GM23338 (cell line): ENCODE results near the gene ADCY3. TPM values are rescaled to one million over a fixed set of nuclear protein-coding genes. Genes with fewer than 3 reads are reported as not detected.

ENCODE experiments used
- ATAC-seq: fragments of 200-7000 bp; cut with Tn5 transposase; 3 replicates; pipeline ENCODE4 v1.9.1; 2020
- DNase-seq: peaks from one replicate; pipeline ENCODE4 v3.0.0-alpha.2; 2015; ENCODE audit warnings: low spot score
- H2AFZ ChIP-seq: fragments of 200-600 bp; sonication (generic); 2 replicates; pipeline ENCODE4 v1.8.0; 2016; ENCODE audit warnings: antibody characterized with exemption, mild to moderate bottlenecking, moderate library complexity
- H3F3A ChIP-seq: fragments of 200-600 bp; sonication (generic); replicated peaks from 2 replicates; pipeline ENCODE4 v1.8.0; 2017; ENCODE audit warnings: antibody characterized with exemption, mixed run types, low read depth
- H3K27ac ChIP-seq: fragments of 200-600 bp; sonication (generic); 2 replicates; pipeline ENCODE4 v1.6.1; 2016; ENCODE audit warnings: low read depth
- H3K27me3 ChIP-seq: fragments of 200-600 bp; sonication (generic); 2 replicates; pipeline ENCODE4 v1.8.0; 2016; ENCODE audit warnings: mild to moderate bottlenecking, mixed run types, moderate library complexity; ENCODE audit not compliant: insufficient read depth
- H3K36me3 ChIP-seq: fragments of 200-600 bp; sonication (generic); 2 replicates; pipeline ENCODE4 v1.8.0; 2016; ENCODE audit warnings: mild to moderate bottlenecking; ENCODE audit not compliant: insufficient read depth
- H3K4me1 ChIP-seq: fragments of 200-600 bp; sonication (generic); 2 replicates; pipeline ENCODE4 v1.8.0; 2016; ENCODE audit warnings: mild to moderate bottlenecking, moderate library complexity; ENCODE audit not compliant: insufficient read depth
- H3K4me2 ChIP-seq: fragments of 200-600 bp; sonication (generic); 2 replicates; pipeline ENCODE4 v1.7.1; 2017; ENCODE audit warnings: mixed run types
- H3K4me3 ChIP-seq: fragments of 200-600 bp; sonication (generic); 2 replicates; pipeline ENCODE4 v1.6.1; 2016; ENCODE audit warnings: mixed run types
- H3K79me2 ChIP-seq: fragments of 200-600 bp; sonication (generic); replicated peaks from 2 replicates; pipeline ENCODE4 v1.8.0; 2017; ENCODE audit warnings: mild to moderate bottlenecking; ENCODE audit not compliant: insufficient read depth
- H3K9me2 ChIP-seq: fragments of 200-600 bp; sonication (generic); 2 replicates; pipeline ENCODE4 v1.8.0; 2017; ENCODE audit not compliant: insufficient read depth
- H4K20me1 ChIP-seq: fragments of 200-600 bp; sonication (generic); replicated peaks from 2 replicates; pipeline ENCODE4 v1.8.0; 2017; ENCODE audit warnings: mild to moderate bottlenecking; ENCODE audit not compliant: insufficient read depth
- H3K27ac Mint-ChIP-seq: 2 replicates; pipeline ENCODE4 v1.8.0; 2020; ENCODE audit warnings: inconsistent platforms, mild to moderate bottlenecking, moderate library complexity, mixed read lengths
- H3K27me3 Mint-ChIP-seq: 3 replicates; pipeline ENCODE4 v1.8.0; 2022; ENCODE audit warnings: low read depth, mild to moderate bottlenecking, moderate library complexity, mixed read lengths, inconsistent platforms; ENCODE audit not compliant: insufficient read depth, poor library complexity
- H3K36me3 Mint-ChIP-seq: 3 replicates; pipeline ENCODE4 v1.8.0; 2021; ENCODE audit warnings: low read depth, mild to moderate bottlenecking, inconsistent platforms, moderate library complexity, mixed read lengths
- H3K4me1 Mint-ChIP-seq: 3 replicates; pipeline ENCODE4 v1.8.0; 2020; ENCODE audit warnings: mild to moderate bottlenecking, inconsistent platforms, mixed read lengths
- H3K4me3 Mint-ChIP-seq: 3 replicates; pipeline ENCODE4 v1.8.0; 2021; ENCODE audit warnings: moderate library complexity, mild to moderate bottlenecking, inconsistent platforms, mixed read lengths
- H3K9me3 Mint-ChIP-seq: 3 replicates; pipeline ENCODE4 v1.8.0; 2020; ENCODE audit warnings: moderate library complexity, mild to moderate bottlenecking, inconsistent platforms, mixed read lengths
- CREB1 ChIP-seq: fragments of 250-450 bp; sonication (Bioruptor Pico); IDR thresholded peaks from 2 replicates; pipeline ENCODE4 v1.5.0; 2020; ENCODE audit warnings: low read depth, mild to moderate bottlenecking, moderate library complexity
- CTCF ChIP-seq, 2 experiments: fragments of 200-600 bp in 1 of 2; sonication (generic) in 1 of 2; conservative IDR thresholded peaks; 2 replicates each; pipeline versions ENCODE4 v1.5.1 to v1.6.1; 2016 to 2017; ENCODE audit warnings: antibody characterized with exemption in 2 of 2, low read depth in 2 of 2, mild to moderate bottlenecking in 2 of 2, moderate library complexity in 1 of 2
- ETS1 ChIP-seq: IDR thresholded peaks from 2 replicates; pipeline ENCODE4 v1.6.1; 2016; ENCODE audit warnings: antibody characterized with exemption
- EZH2 ChIP-seq: fragments of 200-600 bp; sonication (generic); IDR thresholded peaks from one replicate; pipeline ENCODE4 v1.8.0; 2017; ENCODE audit warnings: antibody characterized with exemption, mild to moderate bottlenecking, low read depth; ENCODE audit not compliant: unreplicated experiment
- EZH2phosphoT487 ChIP-seq: fragments of 200-600 bp; sonication (generic); IDR thresholded peaks from one replicate; pipeline ENCODE4 v1.8.1; 2018; ENCODE audit warnings: antibody characterized with exemption; ENCODE audit not compliant: unreplicated experiment
- JUNB ChIP-seq: IDR thresholded peaks from one replicate; pipeline ENCODE4 v1.6.1; 2016; ENCODE audit warnings: antibody characterized with exemption; ENCODE audit not compliant: unreplicated experiment
- NANOG ChIP-seq: IDR thresholded peaks from 2 replicates; pipeline ENCODE4 v1.6.1; 2016; ENCODE audit warnings: antibody characterized with exemption, borderline replicate concordance
- POLR2AphosphoS5 ChIP-seq: IDR thresholded peaks from 2 replicates; pipeline ENCODE4 v1.6.1; 2016; ENCODE audit warnings: antibody characterized with exemption, low read depth
- REST ChIP-seq: IDR thresholded peaks from one replicate; pipeline ENCODE4 v1.6.1; 2018; ENCODE audit warnings: antibody characterized with exemption; ENCODE audit not compliant: unreplicated experiment
- STAT1 ChIP-seq: IDR thresholded peaks from one replicate; pipeline ENCODE4 v1.6.1; 2016; ENCODE audit warnings: antibody characterized with exemption; ENCODE audit not compliant: unreplicated experiment
- ZNF114 ChIP-seq: fragments of 250-450 bp; sonication (Bioruptor Pico); IDR thresholded peaks from 2 replicates; pipeline ENCODE4 v1.5.0; 2020; ENCODE audit warnings: mild to moderate bottlenecking, moderate library complexity
- ZNF331 ChIP-seq: fragments of 250-450 bp; sonication (Bioruptor Pico); IDR thresholded peaks from 2 replicates; pipeline ENCODE4 v1.5.0; 2020; ENCODE audit warnings: low read depth, mild to moderate bottlenecking, moderate library complexity
- ZNF462 ChIP-seq: fragments of 250-450 bp; sonication (Bioruptor Pico); IDR thresholded peaks from 2 replicates; pipeline ENCODE4 v1.5.0; 2020; ENCODE audit warnings: mild to moderate bottlenecking, moderate library complexity
- polyA plus RNA-seq: library from polyadenylated mRNA; unstranded; fragments of >200 nt; fragmentation: Nextera tagmentation; extraction: Ambion mirVana; gene quantifications from 2 replicates; pipeline ENCODE4 v1.2.1, GENCODE V29; 2016
- total RNA-seq: library from RNA; depleted of rRNA; stranded (reverse); fragments of >200 nt; shearing (Covaris generic); gene quantifications from 2 replicates; pipeline ENCODE4 v1.2.3, GENCODE V29; 2014

ADCY3 gene
- total and polyA plus RNA-seq, 2 experiments from 2014 or later: 9.7 to 32.4 TPM

- Histone ChIP-seq H3K79me2 (no peaks in the 10 kb centered on the region), H3K36me3 (peaks cover 5% of the 10 kb centered on the region; the same call in 1 of the 2 replicates), H2AFZ (no peak overlapping the region), H4K20me1 (peaks cover 4% of the 10 kb centered on the region; the same call in 1 of the 2 replicates), H3K27ac (no peak overlapping the region), H3K9me2 (no peaks in the 10 kb centered on the region), H3K4me2 (no peak overlapping the region; the same call in 1 of the 2 replicates), H3K27me3 (no peaks in the 10 kb centered on the region), H3K4me3 (no peak overlapping the region), H3K4me1 (0 out of 2 replicates have a peak, but pooled peaks cover 6% of the 10 kb centered on the region), H3F3A (peaks cover 9% of the 10 kb centered on the region; the same call in 1 of the 2 replicates)
- Mint-ChIP-seq H3K9me3 (no peaks in the 10 kb centered on the region), H3K36me3 (peaks cover 54% of the 10 kb centered on the region), H3K27ac (no peak overlapping the region; the same call in 1 of the 2 replicates), H3K4me1 (peaks cover 40% of the 10 kb centered on the region), H3K4me3 (no peak overlapping the region), H3K27me3 (peaks cover 22% of the 10 kb centered on the region)
- no peak for TF ChIP-seq POLR2AphosphoS5
- TF ChIP-seq CTCF (conservative IDR thresholded peaks at IDR 0.05; ENCODE audit: low read depth in 2 of 2): no peak
- no peak for TF ChIP-seq EZH2phosphoT487
- no peak for TF ChIP-seq REST
- no peak for TF ChIP-seq ZNF331 (CRISPR knock-in tag)
- no peak for TF ChIP-seq JUNB
- no peak for TF ChIP-seq ZNF462
- no peak for TF ChIP-seq ZNF114 (CRISPR knock-in tag)
- TF ChIP-seq NANOG: no peak
- TF ChIP-seq CREB1 (CRISPR knock-in tag): no peak
- no peak for TF ChIP-seq ETS1
- no peak for TF ChIP-seq STAT1
- no peak for TF ChIP-seq EZH2
- DNase-seq (no peak), ATAC-seq (no peak)
Measured at GRCh38 chr2:24828238-24828996, 91.6 kb downstream of the ADCY3 start.
